SKM-1 treated with dmso at 0.1 percent for 144 hours (cell line): ENCODE data around the gene GPR137.
A peak's percentile ranks its signal among the peaks of the same experiment; 100 is the strongest.
"Not testable (repeated sequence)": the region's sequence is repeated elsewhere in the genome, so short reads cannot be mapped to it uniquely, and the experiment has no call there.

Experiments
- DNase-seq: peaks from one replicate; lab custom pipeline; 2025; ENCODE audit not compliant: unreplicated experiment; lab: John Stamatoyannopoulos, UW

GPR137 gene

GRCh38 chr11:64284962-64285884 lies at the start of gene GPR137:
GPR137 (plus strand) TSS chr11:64285848; CDS start chr11:64286525, 677 bp downstream.
- peak; percentile 65 for DNase-seq

- DNase-seq = no peak
These were observed 48.1 kb upstream of the GPR137 start for GRCh38 chr11:64237484-64237951.

- no peak for DNase-seq
These were observed 47.6 kb upstream of the GPR137 start for GRCh38 chr11:64238076-64238475.

- DNase-seq = peak; percentile 79
These were observed 46.6 kb upstream of the GPR137 start for GRCh38 chr11:64238999-64239398.

- peak; percentile 95 for DNase-seq
These were observed 45.8 kb upstream of the GPR137 start for GRCh38 chr11:64239662-64240434.

- peak; percentile 88 for DNase-seq
These were observed 45.0 kb upstream of the GPR137 start, which contains the start of gene FKBP2 for GRCh38 chr11:64240435-64241240. FKBP2 (plus strand) TSS chr11:64241095; CDS start chr11:64242388, 1,293 bp downstream.

GRCh38 chr11:64241241-64241490 lies 44.5 kb upstream of the GPR137 start:
- no peak for DNase-seq

- DNase-seq = peak; percentile 96
These were observed 43.9 kb upstream of the GPR137 start for GRCh38 chr11:64241491-64242374.

GRCh38 chr11:64243236-64243854 lies 42.3 kb upstream of the GPR137 start:
- no peak for DNase-seq

- DNase-seq = no peak
These were observed 41.5 kb upstream of the GPR137 start for GRCh38 chr11:64244107-64244506.

- no peak for DNase-seq
These were observed 40.7 kb upstream of the GPR137 start for GRCh38 chr11:64244966-64245365.

- DNase-seq = no peak
These were observed 40.2 kb upstream of the GPR137 start for GRCh38 chr11:64245401-64245796.

- DNase-seq = no peak
These were observed 39.6 kb upstream of the GPR137 start for GRCh38 chr11:64245797-64246620.

GRCh38 chr11:64246621-64246870 lies 39.1 kb upstream of the GPR137 start:
- DNase-seq = not testable (repeated sequence)

GRCh38 chr11:64246871-64247728 lies 38.5 kb upstream of the GPR137 start, which contains the start of gene PPP1R14B:
PPP1R14B (minus strand) TSS chr11:64246943; CDS start chr11:64246673, 270 bp downstream.
- DNase-seq = peak; percentile 75

- DNase-seq = no peak
These were observed 37.7 kb upstream of the GPR137 start for GRCh38 chr11:64247729-64248531.

GRCh38 chr11:64248578-64248977 lies 37.1 kb upstream of the GPR137 start:
- no peak for DNase-seq
